HG03378 (cell line): ENCODE measurements around the gene CHKB.

Experiments
- ATAC-seq: cut with Tn5 transposase; IDR thresholded peaks from one replicate; pipeline ENCODE4 v1.9.1; 2021; ENCODE audit warnings: mild to moderate bottlenecking, moderate library complexity; ENCODE audit not compliant: unreplicated experiment

CHKB gene

DNA sequence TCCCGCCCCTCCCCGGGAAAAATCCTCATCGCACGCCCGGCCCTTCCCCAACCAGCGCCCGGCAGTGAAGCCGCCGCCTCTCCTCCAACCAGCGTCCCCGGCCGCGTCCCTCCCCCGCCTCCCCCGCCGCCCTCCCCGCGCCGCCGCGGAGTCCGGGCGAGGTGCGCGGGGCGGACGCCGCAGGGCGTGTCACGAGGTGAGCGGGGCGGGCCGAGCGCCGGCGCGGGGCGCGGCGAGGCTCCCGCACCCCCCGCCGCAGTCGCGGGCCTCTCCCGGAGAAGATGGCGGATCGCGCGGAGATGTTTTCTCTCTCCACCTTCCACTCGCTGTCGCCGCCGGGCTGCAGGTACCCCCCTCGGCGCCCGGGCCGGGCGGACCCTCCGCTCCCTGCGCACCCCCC lies 17.9 kb upstream of the CHKB start, which contains the start of gene MAPK8IP2:
Gene MAPK8IP2 (plus strand): TSS at position 256 of the 400 bp plus-strand sequence. CDS start 26 bp downstream, at position 282.
- no peak for ATAC-seq

- no peak for ATAC-seq
Measured at GRCh38 chr22:50599816-50600455, 17.3 kb upstream of the CHKB start.

- no peak for ATAC-seq
Measured at GRCh38 chr22:50597097-50597496, 14.4 kb upstream of the CHKB start.

DNA sequence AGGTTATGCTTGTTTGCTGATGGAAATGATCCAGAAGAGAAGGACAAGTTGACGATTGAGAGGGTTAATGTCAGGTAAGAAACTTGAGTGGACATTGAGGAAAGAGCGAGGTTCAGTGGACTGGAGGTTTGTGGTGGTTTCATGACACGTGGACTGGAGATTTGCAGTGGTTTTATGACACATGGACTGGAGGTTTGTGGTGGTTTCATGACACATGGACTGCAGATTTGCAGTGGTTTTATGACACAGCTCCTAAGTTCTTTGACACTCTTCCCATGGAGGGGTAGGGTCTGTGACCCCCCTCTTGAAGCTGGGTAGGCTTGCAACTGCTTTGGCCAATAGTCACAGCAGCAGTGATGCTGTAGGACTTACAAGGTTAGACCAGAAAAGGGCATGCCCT lies 12.5 kb upstream of the CHKB start:
- ATAC-seq, result no peak

DNA sequence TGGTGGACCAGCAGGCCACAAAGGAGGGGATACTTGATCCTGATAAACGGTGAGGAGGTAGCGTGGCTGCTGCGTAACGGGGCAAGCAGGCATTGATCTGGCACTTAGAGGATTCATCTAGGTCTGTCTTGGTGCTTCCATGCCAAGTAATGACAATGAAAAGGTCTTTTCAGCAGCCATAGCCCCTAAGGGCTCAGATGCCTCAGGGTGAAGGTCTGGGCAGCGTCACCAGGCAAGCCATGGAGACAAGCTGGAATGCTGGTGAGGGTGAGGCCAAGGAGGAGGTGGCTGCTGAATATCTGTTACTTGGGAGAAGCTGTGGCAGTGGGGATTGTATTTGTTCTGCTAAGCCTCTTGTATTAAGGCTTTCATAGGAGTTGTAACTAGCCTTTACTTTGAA lies 4.8 kb upstream of the CHKB start:
- no peak for ATAC-seq

- no peak for ATAC-seq
Measured at GRCh38 chr22:50586416-50586815, 3.8 kb upstream of the CHKB start.

- no peak for ATAC-seq
Measured at GRCh38 chr22:50585781-50586180, 3.1 kb upstream of the CHKB start.

DNA sequence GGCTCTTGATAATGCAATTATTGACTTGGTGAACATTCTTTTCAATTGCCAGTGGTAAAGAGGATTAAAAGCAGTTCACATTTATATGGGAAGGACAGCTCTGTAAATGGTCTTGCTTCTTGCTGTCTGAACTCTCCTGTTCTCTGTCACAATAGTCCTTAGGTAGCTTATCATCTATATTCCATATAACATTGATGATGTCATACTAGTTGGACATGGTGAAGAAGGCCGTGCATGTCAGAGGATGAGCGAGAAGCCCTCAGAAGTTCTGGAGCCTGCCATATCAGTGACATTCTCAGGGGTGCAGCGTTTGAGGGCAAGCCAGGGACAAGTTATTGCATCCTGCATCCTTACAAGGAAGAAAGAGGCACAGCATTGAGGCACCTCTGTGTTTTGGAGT lies 2.6 kb upstream of the CHKB start:
- no peak for ATAC-seq

- no peak for ATAC-seq
Measured at GRCh38 chr22:50584106-50585096, 1.8 kb upstream of the CHKB start.

GRCh38 chr22:50583294-50583861 lies 729 bp upstream of the CHKB start:
- peak; percentile 22 for ATAC-seq

GRCh38 chr22:50581950-50582492 lies 628 bp downstream of the CHKB start:
- peak; percentile 10 for ATAC-seq

DNA sequence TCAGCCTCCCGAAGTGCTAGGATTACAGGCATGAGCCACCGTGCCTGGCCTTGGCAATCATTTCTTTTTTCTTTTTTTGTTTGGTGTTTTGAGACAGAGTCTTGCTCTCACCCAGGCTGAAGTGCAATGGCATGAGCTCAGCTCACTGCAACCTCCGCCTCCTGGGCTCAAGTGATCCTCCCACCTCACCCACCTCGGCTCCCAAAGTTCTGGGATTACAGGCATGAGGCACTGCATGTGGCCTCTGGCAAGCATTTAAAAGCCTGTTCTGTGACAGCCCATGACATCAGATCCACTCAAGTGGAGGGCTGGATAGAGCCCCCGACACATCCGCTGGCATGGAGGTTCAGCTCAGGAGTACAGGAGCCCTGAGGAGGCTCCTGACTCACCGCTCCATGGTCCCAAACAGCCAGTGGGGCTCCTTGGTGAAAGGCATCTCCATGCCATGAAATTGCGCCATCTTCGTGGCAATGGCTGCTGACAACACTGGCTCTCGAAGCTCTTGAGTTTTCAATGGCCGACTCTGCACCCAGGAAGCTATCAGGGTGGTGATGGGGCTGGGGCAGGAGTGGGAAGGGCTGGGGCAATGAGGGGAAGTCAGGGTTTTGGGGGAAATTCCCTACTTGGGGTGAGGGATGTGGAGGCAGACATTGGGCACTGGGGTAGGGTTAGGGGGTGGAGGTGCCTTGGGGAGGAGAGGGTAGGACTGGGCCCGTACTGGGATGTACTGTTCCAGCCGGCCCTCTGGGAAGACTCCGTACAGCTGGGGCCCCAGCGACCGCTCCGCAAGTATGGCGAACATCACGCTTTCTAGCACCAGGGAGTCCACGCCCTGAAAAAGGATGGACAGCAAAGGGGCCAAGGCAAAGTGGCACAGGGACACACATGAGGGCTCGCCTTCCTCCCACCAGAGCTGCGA lies 1.4 kb downstream of the CHKB start:
- ATAC-seq, result no peak

- ATAC-seq, result no peak
Measured at GRCh38 chr22:50579752-50580151, 2.9 kb downstream of the CHKB start.

GRCh38 chr22:50578776-50579310 lies 3.8 kb downstream of the CHKB start:
- ATAC-seq, result no peak

GRCh38 chr22:50577987-50578775 lies 4.5 kb downstream of the CHKB start, which contains the start of gene CPT1B:
TSS of gene CPT1B (minus strand) at chr22:50578427. CDS start at chr22:50577915, 512 bp downstream.
- no peak for ATAC-seq

DNA sequence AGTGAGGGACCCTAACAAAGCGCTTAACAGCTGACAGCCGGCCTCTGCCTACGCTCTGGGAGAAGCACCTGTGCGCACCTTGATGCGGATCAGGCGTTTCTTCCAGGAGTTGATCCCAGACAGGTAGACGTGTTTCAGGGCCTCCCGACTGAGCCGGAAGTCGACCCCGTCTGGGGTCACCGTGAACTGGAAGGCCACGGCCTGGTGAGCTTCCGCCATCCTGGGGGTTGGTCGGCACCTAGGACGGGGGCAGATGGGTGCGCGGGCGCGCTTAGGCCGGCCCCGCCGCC lies 5.0 kb downstream of the CHKB start:
- ATAC-seq, result no peak

DNA sequence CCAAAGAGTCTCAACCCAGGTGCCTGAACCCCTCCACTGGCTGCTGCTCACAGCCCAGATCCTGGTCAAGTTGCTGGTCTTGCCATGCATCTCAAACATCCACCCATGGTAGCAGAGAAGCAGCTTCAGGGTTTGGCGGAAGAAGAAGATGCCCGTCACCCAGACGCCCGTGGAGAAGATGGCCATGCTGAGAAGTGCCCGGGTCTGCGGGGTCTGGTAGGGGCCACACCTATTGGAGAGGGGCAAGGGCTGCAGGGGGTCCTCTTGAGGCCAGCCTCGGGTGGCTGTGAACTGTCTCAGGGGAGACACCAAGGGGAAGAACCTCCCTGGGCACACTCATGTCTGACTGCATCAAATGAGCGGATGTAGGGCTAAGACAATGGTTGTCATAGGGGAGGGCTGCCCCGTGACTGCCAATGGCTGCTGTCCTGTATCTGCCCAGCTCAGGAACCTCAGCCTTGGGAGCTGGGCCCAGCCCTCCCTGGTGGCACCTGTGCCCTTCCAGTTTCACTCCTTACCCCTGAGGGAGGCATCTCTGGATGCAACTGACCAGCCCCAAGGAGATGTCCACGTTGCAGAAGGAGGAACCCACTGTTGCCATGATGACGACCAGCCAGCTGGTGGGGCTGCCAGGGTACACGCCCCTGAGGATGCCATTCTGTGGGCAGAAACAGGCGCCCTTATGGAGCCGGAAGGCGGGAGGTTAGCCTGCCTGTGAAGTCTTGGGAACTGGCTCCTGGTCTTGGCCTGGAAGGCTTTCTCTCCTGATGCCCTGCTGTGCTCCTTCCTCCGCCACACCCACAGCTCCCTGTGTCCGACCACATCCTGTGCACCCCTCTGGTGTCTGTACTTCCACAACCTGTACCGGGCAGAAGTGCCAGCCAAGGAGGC lies 5.6 kb downstream of the CHKB start:
- no peak for ATAC-seq

DNA sequence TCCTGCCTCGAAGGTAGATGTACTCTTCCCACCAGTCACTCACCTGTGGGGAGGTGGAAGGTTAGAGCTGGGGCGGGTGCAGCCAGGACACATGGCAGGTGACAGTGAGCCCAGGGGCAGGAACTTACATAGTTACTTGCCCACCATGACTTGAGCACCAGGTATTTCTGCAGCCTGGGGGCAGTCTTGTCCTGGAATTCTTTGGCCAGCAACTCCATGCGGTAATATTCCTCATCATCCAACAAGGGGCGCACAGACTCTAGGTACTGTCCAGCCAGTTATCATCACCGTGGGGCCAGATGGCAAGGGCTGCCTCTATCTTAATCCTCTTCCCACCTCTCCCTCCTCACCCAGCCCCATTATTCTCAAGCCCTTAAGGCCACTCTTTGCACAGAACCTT lies 6.6 kb downstream of the CHKB start:
- ATAC-seq, result no peak
